ENCODE results near the gene TRIM9. TPM values are rescaled to one million over a fixed set of nuclear protein-coding genes. Genes with fewer than 3 reads are reported as not detected.

Gene TRIM9
- total and polyA plus RNA-seq, 2 of the 4 experiments (the other 2 are of a cell fraction) = under 0.01 to 0.09 TPM

DNA sequence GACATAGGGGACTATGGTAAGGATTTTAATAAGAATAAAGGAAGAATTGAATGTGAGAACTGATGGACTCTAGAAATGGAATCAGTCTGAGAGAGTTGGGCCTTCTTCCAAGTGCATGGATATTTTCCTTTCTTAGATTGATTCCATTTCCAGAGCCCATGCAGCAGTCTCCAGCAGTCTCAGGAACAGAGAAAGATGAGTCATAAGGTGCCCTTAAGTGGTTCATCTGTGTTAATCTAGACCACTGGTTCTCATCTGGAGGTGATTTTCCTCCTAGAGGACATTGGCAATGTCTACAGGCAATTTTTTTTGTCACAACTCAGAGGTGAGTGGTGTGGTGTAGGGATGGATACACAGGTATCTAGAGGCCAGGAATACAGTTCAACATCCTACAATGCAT, 25.9 kb downstream of the TRIM9 start:
- Histone ChIP-seq H3K23ac (ENCODE audit: low read depth, low read length) (no peak overlapping the region), H3K14ac (replicated peaks; ENCODE audit: low read depth, low read length) (no peak overlapping the region), H2BK5ac (ENCODE audit: low read depth, low read length, poor library complexity, severe bottlenecking) (no peak overlapping the region), H3K36me3 (ENCODE audit: control insufficient read depth, insufficient read depth, low read length) (no peaks in the 10 kb centered on the region), H3K4me3 (ENCODE audit: insufficient read depth, low read depth, low read length) (no peak overlapping the region), H3K56ac (ENCODE audit: extremely low read depth, insufficient read depth, low read length) (no peak overlapping the region), H4K8ac (ENCODE audit: low read depth in 2 of 2, low read length in 2 of 2) (no peak overlapping the region), H2BK120ac (ENCODE audit: low read depth, low read length) (no peak overlapping the region), H3K18ac (ENCODE audit: low read depth, low read length) (no peak overlapping the region), H2BK15ac (ENCODE audit: low read depth, low read length) (no peak overlapping the region), H3K9ac (ENCODE audit: low read depth, low read length) (no peak overlapping the region), H3K9me3 (ENCODE audit: control insufficient read depth, insufficient read depth, low read length) (no peaks in the 10 kb centered on the region), H2AK5ac (ENCODE audit: low read depth, low read length) (no peak overlapping the region), H3K9me1 (ENCODE audit: insufficient read depth, low read length) (no peaks in the 10 kb centered on the region), H3K4me2 (ENCODE audit: low read depth, low read length) (no peak overlapping the region), H3K27me3 (ENCODE audit: control insufficient read depth, insufficient read depth, low read length) (peaks cover 17% of the 10 kb centered on the region), H4K91ac (ENCODE audit: insufficient read depth, low read depth, low read length) (no peak overlapping the region), H3K27ac (ENCODE audit: insufficient read depth, low read length) (no peak overlapping the region), H2AK9ac (replicated peaks; ENCODE audit: low read depth, low read length, poor library complexity) (no peak overlapping the region), H4K20me1 (ENCODE audit: insufficient read depth, low read length) (no peaks in the 10 kb centered on the region), H3K4me1 (ENCODE audit: control insufficient read depth, insufficient read depth, low read length) (no peaks in the 10 kb centered on the region), H3K79me1 (ENCODE audit: low read depth in 1 of 2, low read length in 2 of 2) (no peaks in the 10 kb centered on the region), H2AFZ (replicated peaks; ENCODE audit: low read length, poor library complexity) (no peak overlapping the region), H3K4ac (ENCODE audit: low read depth, low read length) (no peak overlapping the region), H2BK20ac (ENCODE audit: low read depth, low read length) (no peak overlapping the region), H4K5ac (ENCODE audit: low read depth, low read length) (no peak overlapping the region)
- TF ChIP-seq RFX5 (IDR thresholded peaks at IDR 0.05; ENCODE audit: low read depth, low read length) = no peak
- no peak for TF ChIP-seq MAFK (IDR thresholded peaks at IDR 0.05; ENCODE audit: low read depth, low read length)
- no peak for TF ChIP-seq POLR2A (IDR thresholded peaks at IDR 0.05; ENCODE audit: low read depth, low read length)
- POLR2A ChIA-PET (ENCODE audit: unreplicated experiment) = no interaction called here
- ATAC-seq (ENCODE audit: low read depth) = no peak
- in situ Hi-C loops (cut with MboI; ENCODE audit: low sequenced_read_pairs) (no loop called here), dilution Hi-C loops (cut with HindIII; ENCODE audit: low sequenced_read_pairs, unreplicated experiment) (no loop called here), intact Hi-C loops (cut with micrococcal nuclease) (no loop called here)
- BruUV-seq (replicated peaks) = no TSS peak
- no peak for DNase-seq
- CTCF ChIA-PET = interaction anchor here (0.7 kb wide), 1 partner anchor 50 kb away, joined by 3 read pairs; no protein-coding TSS in a partner anchor

All from IMR-90 (cell line).